GM12891 (cell line): ENCODE measurements around the gene LHX2.

ENCODE experiments used
- POLR2A ChIP-seq: IDR thresholded peaks from 2 replicates; pipeline ENCODE4 v1.6.1; 2011; ENCODE audit warnings: low read depth, low read length, control low read depth
- POLR2AphosphoS5 ChIP-seq: IDR thresholded peaks from 2 replicates; pipeline ENCODE4 v1.6.1; 2011; ENCODE audit warnings: low read depth, low read length, control low read depth

GRCh38 chr9:124033967-124034366, 22.4 kb downstream of the LHX2 start:
- TF ChIP-seq POLR2AphosphoS5 (no peak), POLR2A (no peak)
